Activated CD4-positive, CD25-positive, alpha-beta regulatory T cell treated with anti-CD3 and anti-CD28 coated beads, Interleukin-2, amount 50 U/mL, for 72 hours (primary cell): ENCODE measurements around the gene LMAN1L.
A peak's percentile ranks its signal among the peaks of the same experiment; 100 is the strongest.

Experiments used
- DNase-seq: peaks from one replicate; pipeline ENCODE4 v3.0.0; 2021

LMAN1L gene

DNA sequence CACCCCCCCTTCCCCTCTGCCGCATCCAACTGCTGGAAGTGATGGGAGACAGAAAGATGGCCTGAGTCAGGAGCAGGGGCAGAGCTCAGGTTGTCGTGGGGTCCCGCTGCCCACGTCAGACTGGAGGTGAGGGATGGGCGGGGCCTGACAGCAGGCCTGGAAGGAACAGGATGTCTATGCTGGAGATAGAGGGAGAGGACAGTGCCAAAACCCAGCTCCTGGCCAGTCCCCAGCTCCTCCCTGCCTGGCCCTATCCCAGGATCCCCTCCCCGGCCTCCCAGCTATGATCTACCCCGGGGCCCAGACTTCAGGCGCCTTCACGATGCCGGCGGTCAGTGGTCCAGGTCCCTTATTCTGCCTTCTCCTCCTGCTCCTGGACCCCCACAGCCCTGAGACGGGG lies at the start of gene LMAN1L:
TSS of gene LMAN1L (plus strand) at position 303 of the 400 bp plus-strand sequence. CDS start at position 323, 20 bp downstream.
- DNase-seq, result no peak

DNA sequence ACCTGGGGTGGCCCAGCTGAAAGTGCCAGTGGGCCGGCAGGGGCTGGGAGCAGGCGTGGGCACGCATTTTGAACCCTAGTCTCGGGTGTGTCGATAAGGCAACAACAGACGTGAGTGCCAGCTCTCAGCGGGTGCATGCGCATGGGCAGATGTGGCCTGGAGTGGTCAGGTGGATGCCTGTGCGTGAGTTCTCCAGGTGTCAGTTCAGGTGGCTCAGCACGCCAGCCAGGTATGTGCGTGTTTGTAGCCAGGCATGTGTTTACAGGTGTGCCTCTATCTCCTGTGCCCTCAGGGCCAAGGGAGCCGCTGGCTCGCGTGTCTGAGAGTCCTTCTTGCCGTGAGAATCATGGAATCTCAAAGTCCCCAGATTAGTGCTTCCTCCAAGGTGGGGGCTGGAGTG lies 49.2 kb upstream of the LMAN1L start:
- DNase-seq, result no peak

DNA sequence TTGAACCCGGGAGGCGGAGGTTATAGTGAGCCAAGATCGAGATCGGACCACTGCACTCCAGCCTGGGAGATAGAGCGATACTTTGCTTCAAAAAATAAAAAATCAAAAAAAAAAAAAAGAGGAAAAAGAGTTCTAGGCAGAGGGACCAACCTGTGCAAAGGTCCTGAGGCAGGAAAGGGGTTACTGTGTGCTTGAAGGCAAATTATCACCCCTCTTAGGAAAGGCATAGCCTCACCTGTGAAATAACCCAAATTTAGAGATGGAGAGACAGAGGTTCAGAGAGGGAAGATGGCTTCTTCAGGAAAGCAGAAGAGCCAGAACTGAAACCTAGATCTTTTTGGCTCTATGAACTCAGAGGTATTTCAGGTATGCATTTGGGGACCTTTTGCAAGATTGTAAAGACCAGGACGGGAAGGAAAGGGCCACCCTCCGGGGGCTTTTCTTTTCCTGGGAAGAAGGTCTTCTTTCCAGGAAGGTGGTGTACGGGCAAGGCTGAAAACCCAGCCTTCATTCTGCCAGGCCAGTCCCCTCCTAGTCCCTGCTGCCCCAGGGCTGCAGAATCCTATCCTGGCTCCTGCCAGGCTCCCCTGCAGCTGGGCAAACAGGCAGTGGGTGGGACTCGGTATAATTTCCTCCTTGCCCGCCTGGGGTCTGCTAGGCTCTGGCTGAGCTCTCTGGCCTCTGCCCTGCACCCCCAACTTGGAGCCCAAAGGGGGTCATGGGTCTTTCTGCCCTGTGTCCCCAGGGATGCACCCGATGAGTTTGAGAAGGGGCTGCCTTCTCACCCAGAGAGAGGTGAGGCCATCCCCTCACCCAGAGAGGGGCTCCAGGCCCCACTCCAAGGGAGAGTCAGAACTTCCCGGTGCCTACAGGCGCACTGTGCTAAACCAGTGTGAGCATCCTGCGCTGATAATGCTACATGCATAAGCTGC lies 45.2 kb upstream of the LMAN1L start:
- no peak for DNase-seq

DNA sequence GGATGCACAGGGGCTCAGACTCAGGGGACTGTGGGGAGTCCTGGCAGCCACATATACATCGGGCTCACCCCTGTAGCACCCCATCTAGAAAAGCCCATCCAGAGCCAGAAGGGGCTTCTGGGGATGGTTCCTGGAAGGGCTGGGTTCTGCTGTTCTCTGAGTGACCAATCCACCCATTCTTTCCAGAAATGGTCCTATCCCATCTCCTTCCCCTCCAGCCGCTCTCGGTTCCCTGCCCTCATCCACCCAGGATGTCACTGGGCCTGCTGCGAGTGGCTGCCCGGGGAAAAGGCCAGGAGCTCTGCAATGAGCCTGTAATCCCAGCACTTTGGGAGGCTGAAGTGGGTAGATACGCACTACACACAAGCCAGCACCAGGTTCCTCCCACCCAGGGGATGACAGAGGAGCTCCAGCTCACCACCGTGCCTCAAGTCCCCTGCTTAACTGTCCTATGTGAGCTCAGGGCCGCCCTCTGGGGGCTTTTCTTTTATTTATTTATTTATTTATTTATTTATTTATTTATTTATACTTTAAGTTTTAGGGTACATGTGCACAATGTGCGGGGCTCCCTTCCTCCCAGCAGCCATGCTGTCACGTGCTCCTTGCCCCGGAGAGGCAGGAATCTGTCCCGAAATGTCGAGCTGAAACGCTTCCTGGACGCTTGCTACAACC lies 44.4 kb upstream of the LMAN1L start:
- no peak for DNase-seq

DNA sequence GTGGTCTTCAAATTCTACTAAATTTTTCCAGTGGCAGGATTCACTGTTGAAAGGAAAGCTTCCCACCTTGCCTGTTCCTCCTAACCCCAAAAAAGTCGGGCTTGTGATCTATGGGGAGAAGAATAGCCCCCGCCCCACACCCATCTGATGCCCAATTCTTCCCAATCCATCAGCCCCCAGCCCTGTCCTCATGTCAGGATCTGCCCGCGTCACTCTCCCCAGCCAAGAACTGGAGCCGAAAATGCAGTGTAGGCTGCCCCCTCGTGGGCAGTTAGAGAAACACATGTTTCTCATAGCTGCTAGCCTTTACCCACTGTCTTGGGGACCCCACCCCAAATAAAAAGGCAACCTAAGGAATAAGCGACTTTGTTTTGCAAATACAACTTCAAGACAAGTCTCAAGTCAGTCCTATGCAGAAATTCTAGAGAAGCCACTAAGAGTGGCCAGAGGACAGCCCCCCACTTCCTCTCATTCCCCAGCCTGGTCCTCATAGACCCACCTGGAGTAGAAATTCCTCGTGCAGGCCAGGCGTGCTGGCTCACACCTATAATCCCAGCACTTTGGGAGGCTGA lies 43.8 kb upstream of the LMAN1L start:
- peak; percentile 66 for DNase-seq

DNA sequence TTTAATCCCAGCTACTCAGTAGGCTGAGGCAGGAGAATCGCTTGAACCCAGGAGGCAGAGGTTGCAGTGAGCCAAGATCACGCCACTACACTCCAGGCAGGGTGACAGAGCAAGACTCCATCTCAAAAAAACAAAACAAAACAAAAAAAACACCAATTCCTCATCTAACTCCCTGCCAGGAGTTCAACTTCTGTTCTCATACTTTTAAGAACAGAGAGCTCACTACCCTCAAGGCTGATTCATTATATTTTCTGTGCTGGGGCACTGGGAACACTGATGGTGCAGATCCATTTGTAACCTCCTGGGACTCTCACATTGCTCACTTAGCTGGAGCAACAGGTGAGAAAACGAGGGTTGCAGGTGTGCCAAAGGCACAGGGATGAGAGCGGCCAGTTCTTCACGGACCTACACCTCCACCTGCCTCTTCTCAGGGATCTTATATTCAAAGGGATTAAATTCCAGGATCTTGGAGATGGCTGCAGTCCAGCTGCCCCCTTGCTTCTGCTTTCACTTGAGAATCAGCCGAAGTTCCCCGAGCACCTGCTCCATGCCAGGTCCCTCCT lies 43.1 kb upstream of the LMAN1L start:
- no peak for DNase-seq

DNA sequence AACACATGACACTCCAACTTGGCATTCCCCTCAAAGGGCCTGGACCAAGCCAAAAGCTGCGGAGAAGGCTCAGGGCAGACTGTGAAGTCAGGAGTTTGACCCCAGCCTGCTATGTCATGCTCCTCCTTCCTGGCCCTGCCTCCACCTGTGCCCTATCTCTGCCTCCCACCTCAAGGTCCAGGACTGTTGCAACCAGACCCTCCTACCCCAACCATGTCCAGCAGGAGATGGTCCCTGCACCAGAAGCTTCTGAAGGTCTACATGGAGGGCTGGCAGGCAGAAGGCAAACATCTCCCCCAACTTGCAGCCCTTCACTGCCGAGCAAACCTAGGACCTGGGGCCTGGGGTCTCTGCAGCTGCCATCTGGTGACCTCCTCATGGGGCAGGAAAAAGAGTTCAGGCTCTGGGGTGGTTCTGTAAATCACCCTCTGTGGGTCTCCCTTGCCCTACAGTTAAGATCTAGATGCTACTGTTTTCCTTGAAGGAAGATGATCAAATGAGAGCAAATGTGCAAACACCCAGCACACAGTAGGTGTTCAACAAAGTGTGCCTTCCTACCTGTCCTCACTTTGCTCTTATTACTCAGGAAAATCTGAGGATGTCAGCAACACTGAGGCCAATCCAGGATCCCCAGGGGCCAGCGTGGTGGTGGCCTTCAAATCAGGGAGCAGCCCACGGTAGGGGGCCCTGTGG lies 42.3 kb upstream of the LMAN1L start:
- DNase-seq, result no peak

DNA sequence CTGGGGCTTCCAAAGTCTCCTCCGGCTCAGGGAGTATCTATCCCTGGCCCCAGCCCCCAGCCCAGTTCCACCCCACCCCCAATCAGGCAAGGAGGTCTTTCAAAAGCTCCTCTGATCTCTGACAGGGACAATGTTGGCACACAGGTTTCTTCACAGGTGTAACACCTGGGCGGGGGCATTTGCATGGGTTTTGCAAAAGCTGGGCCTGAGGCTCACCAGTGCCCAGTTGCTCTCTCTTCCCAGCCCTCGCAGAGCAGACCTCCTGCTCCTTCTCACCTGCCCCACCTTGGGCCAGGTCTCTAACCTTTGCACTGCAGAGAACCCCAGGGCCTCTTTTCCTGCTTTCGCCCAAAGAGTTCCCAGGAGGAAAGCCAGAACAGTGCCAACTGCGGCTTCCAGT lies 39.3 kb upstream of the LMAN1L start:
- no peak for DNase-seq

DNA sequence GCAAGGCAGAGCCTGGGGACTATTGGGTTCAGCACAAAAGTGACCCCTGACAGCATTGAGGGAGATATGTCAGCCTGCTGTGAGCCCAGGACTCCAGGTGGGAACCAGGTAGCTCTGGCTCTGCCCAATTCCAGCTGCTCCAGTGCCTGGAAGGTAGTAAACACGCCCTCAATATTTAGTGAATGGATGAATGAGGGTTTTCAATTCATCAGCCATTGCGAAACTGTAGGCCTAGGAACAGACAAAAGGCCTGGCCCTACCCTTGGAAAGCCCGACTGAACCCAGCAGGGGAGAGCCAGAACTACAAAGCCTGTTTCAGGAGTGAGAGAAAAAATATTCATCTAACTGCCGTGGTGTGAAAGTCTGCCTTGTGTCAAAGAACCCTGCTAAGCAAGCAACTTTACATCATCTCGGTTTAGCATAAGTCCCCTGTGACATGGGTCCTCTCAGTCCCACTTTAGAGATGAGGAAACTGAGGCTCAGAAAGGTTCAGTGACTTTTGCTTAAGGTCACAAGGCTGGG lies 38.8 kb upstream of the LMAN1L start:
- no peak for DNase-seq

DNA sequence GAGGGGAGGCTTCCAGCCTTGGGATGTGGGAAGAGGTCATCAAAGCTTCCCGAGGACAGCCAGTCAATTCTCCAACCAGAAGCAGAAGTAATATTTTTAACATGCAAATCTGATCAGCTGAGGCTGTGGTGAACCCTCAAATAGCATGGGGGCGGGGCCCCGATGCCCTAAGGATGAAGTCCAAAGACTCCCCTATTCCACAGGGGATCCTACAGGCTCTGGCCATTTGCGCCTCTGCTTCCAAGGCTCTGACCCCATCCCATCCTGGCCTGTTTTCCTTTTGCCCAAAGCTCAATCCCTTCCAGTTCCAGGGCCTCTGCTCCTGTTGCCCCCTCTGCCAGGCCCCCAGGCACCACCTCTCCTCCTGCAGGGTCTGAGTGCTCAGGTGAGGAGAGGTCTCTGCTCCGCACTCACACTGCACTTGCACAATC lies 37.5 kb upstream of the LMAN1L start:
- DNase-seq, result no peak

DNA sequence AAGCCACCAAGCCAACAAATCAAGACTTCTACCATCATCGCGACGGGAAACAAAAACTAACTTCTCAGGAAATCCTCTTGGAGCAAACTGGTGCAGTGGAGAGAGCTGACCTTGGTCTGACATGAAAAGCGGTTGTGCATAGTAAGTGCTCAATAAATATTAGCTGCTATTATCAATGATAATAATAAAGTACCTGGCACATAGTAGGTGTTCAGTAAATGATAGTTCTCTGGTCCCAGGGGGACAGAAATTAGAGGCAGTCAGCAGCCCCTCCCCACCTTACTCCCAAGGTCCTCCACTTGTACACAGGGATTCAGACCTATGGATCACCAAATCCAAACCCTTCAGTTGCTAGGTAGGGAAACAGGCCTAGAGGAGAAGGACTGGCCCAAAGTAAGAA lies 36.7 kb upstream of the LMAN1L start:
- DNase-seq, result no peak

DNA sequence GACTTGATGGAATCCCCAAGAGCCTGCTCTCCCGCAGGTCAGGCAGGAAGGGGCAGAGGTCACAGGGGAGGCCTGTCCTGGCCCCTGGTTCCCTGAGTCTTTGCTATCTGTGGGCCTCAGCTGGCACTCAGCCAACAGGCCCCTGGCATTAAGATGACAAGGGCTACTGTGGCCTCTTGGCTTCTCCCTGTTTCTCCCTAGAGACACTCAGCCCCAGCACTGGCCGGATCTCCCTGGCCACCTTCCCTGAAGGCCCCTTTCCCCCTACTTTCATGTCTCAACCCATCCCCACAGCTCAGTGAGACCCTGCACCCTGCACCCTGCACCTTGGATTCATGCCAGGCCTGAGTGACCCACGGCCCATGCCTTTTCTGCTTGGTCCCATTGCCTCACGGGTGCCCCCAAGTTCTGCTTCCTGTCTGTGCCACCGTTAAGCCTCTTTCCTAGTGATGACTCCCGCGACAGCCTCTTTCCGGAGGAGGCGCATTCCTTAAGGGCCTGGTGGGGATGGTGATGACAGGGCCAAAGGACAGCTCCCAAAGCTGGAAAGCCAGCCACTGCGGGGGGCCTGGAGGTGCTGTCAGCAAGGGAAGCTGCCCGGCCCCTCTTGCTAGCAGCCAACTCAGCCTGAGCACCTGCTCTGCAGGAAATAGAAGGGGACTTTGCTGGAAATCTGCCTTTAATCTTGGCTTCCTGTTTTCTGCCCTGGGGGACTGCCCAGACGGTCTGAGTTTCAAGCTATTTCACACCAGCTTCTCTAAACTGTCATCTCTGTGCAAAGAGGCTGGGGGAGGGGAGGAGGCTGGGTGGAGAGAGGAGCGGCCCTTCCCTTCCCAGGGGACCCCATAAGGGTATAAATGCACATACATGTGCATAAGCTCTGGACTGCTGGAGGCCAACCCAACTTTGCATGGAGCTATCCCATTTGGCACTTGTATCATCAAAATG lies 35.5 kb upstream of the LMAN1L start:
- DNase-seq, result peak; percentile 62

DNA sequence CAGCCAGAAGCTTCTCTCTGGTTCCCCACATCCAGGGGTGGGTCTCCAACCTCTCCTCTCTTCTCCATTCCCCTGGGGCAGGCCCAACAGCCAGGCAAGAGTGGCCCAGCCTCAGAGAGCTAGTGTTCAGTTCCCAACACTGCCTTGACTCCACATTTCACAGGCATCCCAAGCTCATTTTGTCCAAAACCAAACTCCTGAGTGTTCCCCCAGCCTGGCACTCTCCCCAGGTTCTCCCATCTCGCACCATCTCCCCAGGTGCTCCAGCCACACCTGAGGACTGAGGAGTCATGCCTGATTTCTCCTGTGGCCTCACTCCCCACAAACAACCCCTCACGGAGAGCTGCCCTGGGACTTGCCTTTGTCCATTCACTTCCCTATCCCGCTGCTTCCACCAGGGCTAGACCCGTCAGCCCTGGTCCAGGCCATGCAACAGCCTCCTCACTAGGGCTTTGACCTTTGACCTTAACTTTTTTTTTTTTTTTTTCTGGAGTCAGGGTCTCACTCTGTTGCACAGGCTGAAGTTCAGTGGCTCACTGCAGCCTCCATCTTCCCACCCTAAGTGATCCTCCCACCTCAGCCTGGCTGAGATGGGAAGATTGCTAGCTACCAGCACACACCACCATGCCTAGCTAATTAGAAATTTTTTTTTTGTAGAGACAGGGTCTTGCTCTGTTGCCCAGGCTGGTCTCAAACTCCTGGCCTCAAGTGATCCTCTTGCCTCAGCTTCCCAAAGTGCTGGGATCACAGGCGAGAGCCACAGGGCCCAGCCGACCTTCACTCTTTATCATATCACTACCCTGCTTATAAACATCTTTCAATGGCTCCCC lies 34.7 kb upstream of the LMAN1L start:
- DNase-seq, result no peak

DNA sequence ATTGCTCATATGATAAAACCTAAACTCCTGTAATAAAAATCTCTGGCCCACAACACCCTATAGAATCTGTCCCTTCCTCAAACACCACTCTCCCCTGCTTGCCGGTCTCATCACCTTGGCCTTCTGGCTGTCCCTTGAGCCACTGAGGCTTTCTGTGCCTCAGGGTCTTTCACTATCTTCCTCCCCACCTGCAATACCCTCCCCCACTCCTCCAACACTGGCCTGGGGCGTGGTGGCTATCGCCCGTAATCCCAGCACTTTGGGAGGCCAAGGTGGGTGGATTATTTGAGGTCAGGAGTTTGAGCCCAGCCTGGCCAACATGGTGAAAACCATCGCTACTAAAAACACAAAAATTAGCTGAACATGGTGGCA lies 34.0 kb upstream of the LMAN1L start:
- DNase-seq, result no peak

DNA sequence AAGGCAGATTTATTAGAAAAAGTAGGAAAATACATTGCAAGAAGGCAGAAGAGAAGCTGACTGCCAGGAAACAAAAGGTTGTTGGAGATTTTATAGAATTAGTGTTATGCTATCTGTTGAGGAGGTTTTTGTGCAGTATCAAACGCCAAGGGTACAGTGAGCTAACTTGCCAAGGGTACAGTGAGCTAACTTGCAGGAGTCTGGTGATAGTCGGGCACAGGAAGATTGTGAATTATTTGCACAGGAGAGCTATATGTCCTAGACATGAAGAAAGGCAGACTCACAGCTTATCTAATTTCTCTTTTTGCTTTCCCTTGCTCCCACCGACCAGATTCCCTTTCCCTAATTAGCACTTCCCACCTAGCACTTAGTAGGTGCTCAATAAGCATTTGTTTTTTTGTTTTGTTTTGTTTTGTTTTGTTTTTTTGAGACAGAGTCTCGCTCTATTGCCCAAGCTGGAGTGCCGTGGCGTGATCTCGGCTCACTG lies 33.4 kb upstream of the LMAN1L start:
- no peak for DNase-seq

DNA sequence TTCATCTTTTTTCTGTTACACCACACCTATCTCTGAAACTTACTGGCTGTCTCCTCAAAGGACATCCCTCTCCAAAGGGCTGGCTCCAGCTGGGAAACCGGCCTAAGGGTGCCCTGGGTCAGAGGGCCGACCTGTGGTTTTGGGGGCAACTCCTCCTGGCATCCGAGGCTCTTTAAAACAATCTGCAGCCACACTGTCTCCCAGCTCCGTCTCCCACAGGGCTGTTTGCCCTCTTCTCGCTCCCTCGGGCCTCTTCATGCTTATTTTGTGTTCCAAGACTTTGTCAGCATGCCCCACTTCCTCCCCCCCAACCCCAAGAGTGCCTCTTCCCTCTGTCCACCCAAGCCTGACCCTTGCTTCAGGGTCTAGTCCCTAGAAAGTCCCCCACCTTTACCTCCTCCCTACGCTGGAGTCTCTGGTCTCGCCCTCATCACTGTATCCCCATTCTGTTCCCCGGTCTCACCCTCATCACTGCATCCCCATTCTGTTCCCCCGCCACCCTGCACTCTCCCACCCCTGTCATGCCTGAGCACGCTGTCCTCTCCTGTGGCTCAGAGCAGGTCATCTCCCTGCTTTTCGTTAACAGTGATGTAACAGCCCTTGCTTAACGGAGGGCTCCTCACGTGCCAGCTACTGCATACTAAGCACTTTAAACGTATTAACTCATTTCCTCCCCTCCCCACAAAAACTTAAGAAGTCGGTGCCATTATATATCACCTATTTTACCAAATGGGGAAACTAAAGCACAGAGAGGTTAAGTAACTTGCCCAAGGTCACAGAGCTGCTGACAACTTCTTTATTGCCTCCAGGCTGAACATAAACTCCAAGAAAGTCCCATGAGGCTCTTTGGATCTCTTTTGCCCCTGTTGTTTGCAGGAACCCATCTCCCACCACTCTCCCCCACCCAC lies 31.9 kb upstream of the LMAN1L start:
- DNase-seq, result peak; percentile 54

DNA sequence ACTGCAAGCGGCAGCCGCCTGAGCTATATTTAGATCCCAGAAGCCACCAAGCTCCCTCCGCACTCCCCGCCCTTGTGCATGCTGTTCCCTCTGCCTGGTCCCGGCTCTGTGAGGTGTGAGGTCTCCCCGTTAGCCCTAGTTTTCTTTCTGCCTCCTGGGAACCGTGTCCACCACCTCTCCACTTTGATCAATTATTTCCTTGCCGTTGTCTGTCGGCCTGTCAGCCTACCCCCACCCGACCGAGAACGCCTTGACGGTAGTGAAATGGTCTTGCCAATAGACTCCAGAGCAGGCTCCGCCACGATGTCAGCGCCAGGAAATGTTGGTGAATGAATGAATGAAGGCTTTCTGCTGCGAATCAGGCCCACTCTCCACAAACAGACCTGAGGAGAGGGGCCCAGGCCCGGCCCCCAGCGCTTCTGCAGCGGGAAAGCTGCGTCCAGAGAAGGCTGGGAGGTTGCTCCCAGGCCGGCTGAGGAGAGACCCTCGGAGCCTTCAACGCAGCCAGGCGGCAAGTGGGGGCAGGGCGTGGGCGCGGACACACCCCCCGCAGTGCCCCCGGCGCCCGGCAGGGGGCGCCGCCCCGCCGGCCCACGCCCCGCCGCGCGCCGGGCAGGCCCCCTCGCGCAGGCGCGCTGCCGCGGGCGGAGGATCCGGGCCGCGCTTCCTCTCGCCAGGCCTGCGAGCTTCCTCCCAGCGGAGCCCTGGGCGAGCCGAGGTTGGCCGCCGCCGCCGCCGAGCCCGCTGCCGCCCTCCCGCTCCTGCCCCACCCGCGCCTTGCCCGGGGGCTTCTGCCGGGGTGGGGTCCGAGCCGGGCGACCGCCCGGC lies 31.0 kb upstream of the LMAN1L start, which contains the start of gene CSK:
TSS of gene CSK (plus strand) at position 650 of the 828 bp plus-strand sequence. CDS start 16,218 bp downstream, outside the sequence.
- peak; percentile 85 for DNase-seq
